GM20431 (cell line): ENCODE results near the gene ATP6V1G3.
"Not testable (repeated sequence)": the region's sequence is repeated elsewhere in the genome, so short reads cannot be mapped to it uniquely, and the experiment has no call there.

ENCODE experiments used
- in situ Hi-C: fragments of 300-500 bp; cut with MseI, MboI; formaldehyde crosslinking; loops from one replicate; pipeline ENCODE4 v1.15.0; 2020; ENCODE audit warnings: low sequenced_read_pairs; ENCODE audit not compliant: unreplicated experiment

The ATP6V1G3 gene

GRCh38 chr1:198544265-198544664, 3.8 kb upstream of the ATP6V1G3 start:
- in situ Hi-C loops: no loop called here

DNA sequence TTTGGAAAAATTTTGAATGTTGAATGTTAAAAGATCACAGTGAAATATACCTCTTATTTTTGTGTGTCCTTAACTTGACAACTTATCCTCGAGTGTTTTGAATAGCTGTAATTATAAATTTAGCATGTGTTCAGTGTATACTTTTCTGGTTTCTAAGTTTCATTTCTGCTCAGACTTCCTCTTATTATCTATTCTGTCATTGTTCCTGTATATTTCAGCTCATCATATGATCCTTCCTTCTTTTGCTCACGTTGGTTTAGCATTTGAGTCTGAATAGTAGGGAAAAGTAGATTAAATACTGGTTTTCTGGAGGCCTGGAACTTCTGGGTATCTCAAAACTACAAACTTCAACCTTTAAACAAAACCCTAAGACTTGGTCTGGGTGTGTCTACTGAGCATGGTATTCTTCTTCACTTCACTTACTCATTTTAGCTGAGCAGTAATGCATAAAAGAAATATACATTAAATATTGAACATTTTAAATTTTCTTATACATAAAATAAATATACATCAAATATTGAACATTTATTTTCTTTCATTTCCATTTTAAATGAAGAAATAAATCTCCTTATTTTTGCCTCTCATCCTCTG, 3.3 kb upstream of the ATP6V1G3 start:
- in situ Hi-C loops: no loop called here

- in situ Hi-C loops: no loop called here
Measured at GRCh38 chr1:198542632-198543031, 2.2 kb upstream of the ATP6V1G3 start.

- in situ Hi-C loops: no loop called here
Measured at GRCh38 chr1:198541737-198542136, 1.3 kb upstream of the ATP6V1G3 start.

GRCh38 chr1:198538579-198539364, 1.7 kb downstream of the ATP6V1G3 start:
- in situ Hi-C loops: no loop called here

DNA sequence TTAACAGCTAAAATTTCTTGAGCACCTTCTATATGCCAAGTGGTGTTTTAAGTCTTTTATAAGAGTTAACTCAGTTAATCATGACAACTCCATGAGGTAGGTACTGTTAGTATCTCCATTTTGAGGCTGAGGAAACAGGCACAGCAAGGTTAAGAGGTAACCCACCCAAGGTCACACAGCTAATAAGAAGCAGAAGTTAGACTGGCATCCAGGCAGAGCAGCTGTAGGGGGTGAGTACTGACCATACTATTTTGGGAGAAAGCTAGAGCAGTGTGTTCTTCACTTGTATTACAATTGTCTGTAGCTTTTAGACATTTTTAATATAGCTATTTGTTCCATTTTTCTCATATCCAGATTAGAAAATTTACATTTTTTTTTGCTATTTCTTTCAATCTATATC, 4.8 kb downstream of the ATP6V1G3 start:
- in situ Hi-C loops: no loop called here

- in situ Hi-C loops: no loop called here
Measured at GRCh38 chr1:198534548-198535418, 5.7 kb downstream of the ATP6V1G3 start.

GRCh38 chr1:198531891-198532290, 8.6 kb downstream of the ATP6V1G3 start:
- in situ Hi-C loops: no loop called here

DNA sequence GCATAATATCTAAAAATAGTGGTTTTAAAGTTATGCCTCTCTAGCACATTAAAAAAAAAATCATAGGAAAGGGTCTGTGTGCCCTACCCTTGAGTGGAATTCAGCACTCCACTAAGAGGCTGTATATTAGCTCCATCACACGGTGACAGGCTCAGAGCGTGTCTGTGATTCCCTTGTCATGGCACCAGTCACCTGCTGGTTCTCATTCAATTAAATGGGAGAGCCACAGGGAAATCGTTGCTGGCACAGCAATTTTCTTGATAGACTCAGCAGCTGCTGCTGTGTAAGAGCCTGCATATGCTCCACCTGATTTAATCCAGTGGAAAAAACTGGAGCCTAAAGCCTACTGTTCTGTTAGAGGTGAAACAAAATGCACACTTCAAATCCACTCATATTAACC, 9.5 kb downstream of the ATP6V1G3 start:
- in situ Hi-C loops: no loop called here

DNA sequence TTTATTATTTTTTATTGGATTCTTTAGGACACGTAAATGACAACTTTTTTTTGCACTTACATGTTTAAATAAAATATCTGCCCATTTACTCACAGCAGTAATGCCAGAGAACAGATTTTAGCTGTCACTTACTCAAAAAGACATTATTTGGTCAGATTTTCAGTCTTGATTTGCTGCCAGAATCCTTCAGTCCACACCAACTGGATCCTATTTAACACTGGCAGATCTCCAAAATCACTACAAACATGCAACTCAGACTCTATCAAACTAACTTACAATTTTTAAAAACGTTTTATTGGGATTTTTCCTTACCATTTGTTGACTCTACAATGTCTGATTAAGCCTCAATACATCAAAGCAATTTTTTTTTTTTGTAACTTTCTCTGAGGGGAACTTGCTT, 11.1 kb downstream of the ATP6V1G3 start:
- in situ Hi-C loops: no loop called here

- in situ Hi-C loops: no loop called here
Measured at GRCh38 chr1:198528364-198528763, 12.1 kb downstream of the ATP6V1G3 start.

DNA sequence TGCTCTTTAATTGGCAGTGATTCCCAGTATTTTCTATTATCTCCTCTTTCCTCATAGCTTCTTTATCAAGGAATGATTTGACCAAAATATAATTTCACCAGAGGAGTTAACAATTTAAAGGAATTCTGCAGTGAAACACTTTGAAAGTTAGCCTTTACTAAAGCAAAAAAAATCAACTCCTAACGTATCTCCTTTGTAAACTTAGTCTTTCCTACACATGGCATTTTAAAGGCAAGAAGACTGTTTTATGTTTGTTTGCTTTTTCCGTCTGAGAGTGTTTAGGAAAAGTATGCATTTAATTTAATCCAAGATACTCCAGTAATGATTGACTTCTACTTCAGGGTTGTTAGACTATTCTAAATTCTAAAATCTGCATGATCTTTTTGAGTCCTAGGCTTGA, 15.9 kb downstream of the ATP6V1G3 start:
- in situ Hi-C loops: no loop called here

DNA sequence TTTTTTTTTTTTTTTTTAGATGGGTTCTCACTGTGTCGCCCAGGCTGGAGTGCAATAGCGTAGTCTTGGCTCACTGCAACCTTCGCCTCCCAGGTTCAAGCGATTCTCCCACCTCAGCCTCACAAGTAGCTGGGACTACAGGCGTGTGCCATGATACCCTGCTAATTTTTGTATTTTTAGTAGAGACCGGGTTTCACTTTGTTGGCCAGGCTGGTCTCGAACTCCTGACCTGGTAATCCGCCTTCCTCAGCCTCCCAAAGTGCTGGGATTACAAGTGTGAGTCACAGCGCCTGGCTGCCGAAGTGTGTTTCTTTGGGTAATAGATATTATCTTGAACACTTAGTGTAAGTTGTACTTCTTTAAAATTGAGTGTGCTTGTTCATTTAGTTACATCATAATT, 16.4 kb downstream of the ATP6V1G3 start:
- in situ Hi-C loops: not testable (repeated sequence)

GRCh38 chr1:198523182-198523950, 17.1 kb downstream of the ATP6V1G3 start:
- in situ Hi-C loops: no loop called here

GRCh38 chr1:198520524-198521254, 19.8 kb downstream of the ATP6V1G3 start:
- in situ Hi-C loops: no loop called here

GRCh38 chr1:198519639-198520501, 20.6 kb downstream of the ATP6V1G3 start:
- in situ Hi-C loops: no loop called here

DNA sequence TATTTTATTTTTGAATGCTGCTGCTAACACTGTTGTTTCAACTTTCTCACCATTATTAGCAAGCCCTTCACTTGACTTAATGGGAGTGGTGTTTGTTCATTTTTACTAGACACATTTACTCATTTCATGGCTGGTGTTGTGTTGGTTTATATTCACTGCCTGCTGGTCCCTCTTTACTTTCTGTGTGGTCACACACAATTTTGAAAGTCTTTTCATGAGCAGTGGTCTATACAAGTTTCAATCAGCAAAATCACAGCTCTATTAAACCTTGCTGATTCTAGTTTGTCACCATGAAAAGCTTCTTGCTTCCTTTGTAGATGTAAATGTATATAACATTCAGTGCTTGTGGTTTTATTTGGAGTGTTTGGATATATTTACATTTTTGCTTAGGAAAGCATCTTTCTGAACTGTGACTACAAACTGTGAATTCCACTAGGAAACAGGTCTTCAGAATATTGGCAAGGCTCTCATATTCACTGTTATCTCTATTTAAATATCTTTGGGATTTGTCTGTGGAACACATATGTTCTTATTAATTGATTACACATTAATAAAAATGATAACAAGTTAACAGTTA, 22.8 kb downstream of the ATP6V1G3 start:
- in situ Hi-C loops: no loop called here

GRCh38 chr1:198500096-198500495, 40.4 kb downstream of the ATP6V1G3 start:
- in situ Hi-C loops: no loop called here
